Nephron progenitor cell (in vitro differentiated cells): ENCODE data around the gene HYPK.

Experiments used
- DNase-seq: peaks from one replicate; pipeline ENCODE4 v3.0.0; 2021
- H3K27ac Mint-ChIP-seq: 2 replicates; pipeline ENCODE4 v1.8.0; 2021; ENCODE audit warnings: mild to moderate bottlenecking, moderate library complexity, mixed read lengths
- H3K27me3 Mint-ChIP-seq: 2 replicates; pipeline ENCODE4 v1.8.0; 2021; ENCODE audit warnings: mild to moderate bottlenecking, low read depth, mixed read lengths; ENCODE audit not compliant: poor library complexity
- H3K36me3 Mint-ChIP-seq: 2 replicates; pipeline ENCODE4 v1.8.0; 2021; ENCODE audit warnings: low read depth, mixed read lengths
- H3K4me1 Mint-ChIP-seq: 2 replicates; pipeline ENCODE4 v1.8.0; 2021; ENCODE audit warnings: mixed read lengths
- H3K4me3 Mint-ChIP-seq: 2 replicates; pipeline ENCODE4 v1.8.0; 2021; ENCODE audit warnings: mild to moderate bottlenecking, moderate library complexity, mixed read lengths
- H3K9me3 Mint-ChIP-seq: 2 replicates; pipeline ENCODE4 v1.8.0; 2021; ENCODE audit warnings: mild to moderate bottlenecking, moderate library complexity, mixed read lengths
- CTCF ChIP-seq: fragments of 200-600 bp; sonication (generic); IDR thresholded peaks from 2 replicates; pipeline ENCODE4 v1.5.0; 2021; ENCODE audit warnings: antibody characterized with exemption

The HYPK gene, protein sequence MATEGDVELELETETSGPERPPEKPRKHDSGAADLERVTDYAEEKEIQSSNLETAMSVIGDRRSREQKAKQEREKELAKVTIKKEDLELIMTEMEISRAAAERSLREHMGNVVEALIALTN

GRCh38 chr15:43800286-43801141 lies at the start of gene HYPK:
Gene HYPK, plus strand, starts transcription at chr15:43800599. Its CDS starts 24 bp downstream, at chr15:43800623.
- peak; percentile 88 for DNase-seq
- peaks cover 57% of the 10 kb centered on the region for H3K4me1 Mint-ChIP-seq
- H3K27ac Mint-ChIP-seq, result peak within 1 kb of the TSS; percentile 99
- no peaks in the 10 kb centered on the region for H3K9me3 Mint-ChIP-seq
- TF ChIP-seq CTCF, result no peak
- peaks cover 65% of the 10 kb centered on the region for H3K36me3 Mint-ChIP-seq
- peak within 1 kb of the TSS; percentile 99 for H3K4me3 Mint-ChIP-seq
- H3K27me3 Mint-ChIP-seq, result no peaks in the 10 kb centered on the region

DNA sequence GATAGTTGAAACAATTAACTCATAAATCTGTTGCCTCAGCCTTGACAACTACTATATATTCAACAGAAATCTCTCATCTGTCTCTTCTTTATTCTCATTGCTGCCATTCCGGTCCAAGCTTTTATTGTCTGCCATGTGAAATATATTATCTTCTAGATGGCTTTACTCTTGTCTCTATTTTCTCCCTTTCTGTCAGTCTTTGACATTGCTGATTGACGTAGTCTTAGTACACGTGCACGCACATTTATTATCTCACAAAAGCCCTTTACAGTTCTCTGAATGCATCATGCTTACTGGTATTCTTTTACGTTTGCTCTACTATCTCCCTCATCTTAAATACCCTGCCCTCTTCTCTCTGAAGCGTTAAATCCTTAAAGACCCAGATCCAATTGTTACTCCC lies 48.5 kb upstream of the HYPK start:
- no peak for DNase-seq
- no peaks in the 10 kb centered on the region for H3K27me3 Mint-ChIP-seq

GRCh38 chr15:43762824-43763223 lies 37.6 kb upstream of the HYPK start:
- no peak for TF ChIP-seq CTCF
- H3K9me3 Mint-ChIP-seq, result no peaks in the 10 kb centered on the region
- no peak overlapping the region for H3K4me3 Mint-ChIP-seq
- H3K27ac Mint-ChIP-seq, result no peak overlapping the region
- no peaks in the 10 kb centered on the region for H3K4me1 Mint-ChIP-seq
- DNase-seq, result no peak
- no peaks in the 10 kb centered on the region for H3K27me3 Mint-ChIP-seq
- H3K36me3 Mint-ChIP-seq, result peaks cover 78% of the 10 kb centered on the region

More for the DNA sequence above, 48.5 kb upstream of the HYPK start:
- Mint-ChIP-seq H3K4me1 (peaks cover 28% of the 10 kb centered on the region), H3K36me3 (peaks cover 72% of the 10 kb centered on the region), H3K27ac (peak overlapping the region; percentile 2), H3K9me3 (peaks cover 13% of the 10 kb centered on the region), H3K4me3 (no peak overlapping the region)
- TF ChIP-seq CTCF, result no peak

DNA sequence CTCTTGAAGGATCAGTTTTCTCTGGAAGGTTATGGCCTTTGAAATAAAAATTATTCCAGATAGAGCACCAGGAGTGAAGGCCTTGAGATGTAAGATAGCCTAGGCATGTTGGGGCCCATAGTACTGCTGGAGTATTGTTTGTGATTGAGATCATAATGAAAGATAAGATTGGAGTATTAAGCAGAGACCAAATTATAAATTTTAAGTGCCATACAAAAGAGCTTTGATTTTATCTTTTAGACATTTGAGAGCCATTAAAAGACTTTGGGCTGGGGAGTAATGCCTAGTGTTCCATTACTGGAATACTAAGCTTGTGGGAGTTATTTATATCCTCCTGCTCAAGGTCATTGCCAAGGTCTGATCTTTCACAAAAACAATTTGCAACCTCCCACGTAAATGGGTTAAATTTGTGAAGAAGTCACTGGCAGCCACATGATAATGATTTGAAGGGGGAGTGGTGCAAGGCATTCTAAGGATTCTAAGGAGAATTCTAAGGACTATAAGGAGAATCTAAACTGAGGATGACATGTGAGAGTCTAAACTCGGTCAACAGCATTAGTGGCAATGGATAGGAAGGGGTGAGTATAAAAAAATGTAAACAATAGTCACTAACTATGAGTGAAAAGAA lies 36.5 kb upstream of the HYPK start:
- Mint-ChIP-seq H3K4me1 (no peaks in the 10 kb centered on the region), H3K9me3 (no peaks in the 10 kb centered on the region), H3K36me3 (peaks cover 81% of the 10 kb centered on the region), H3K4me3 (no peak overlapping the region), H3K27ac (no peak overlapping the region), H3K27me3 (no peaks in the 10 kb centered on the region)
- no peak for TF ChIP-seq CTCF
- DNase-seq, result no peak

GRCh38 chr15:43769584-43770228 lies 30.7 kb upstream of the HYPK start:
- no peaks in the 10 kb centered on the region for H3K9me3 Mint-ChIP-seq
- H3K27ac Mint-ChIP-seq, result no peak overlapping the region
- peak; percentile 74 for TF ChIP-seq CTCF
- no peak overlapping the region for H3K4me3 Mint-ChIP-seq
- H3K27me3 Mint-ChIP-seq, result peaks cover 7% of the 10 kb centered on the region
- DNase-seq, result peak; percentile 73
- H3K36me3 Mint-ChIP-seq, result peaks cover 74% of the 10 kb centered on the region
- no peaks in the 10 kb centered on the region for H3K4me1 Mint-ChIP-seq
